ENCODE data around the gene ZNF205. TPM values are rescaled to one million over a fixed set of nuclear protein-coding genes. Genes with fewer than 3 reads are reported as not detected.

The ZNF205 gene
- total RNA-seq, 2 experiments from 2014 or later: not detected

DNA sequence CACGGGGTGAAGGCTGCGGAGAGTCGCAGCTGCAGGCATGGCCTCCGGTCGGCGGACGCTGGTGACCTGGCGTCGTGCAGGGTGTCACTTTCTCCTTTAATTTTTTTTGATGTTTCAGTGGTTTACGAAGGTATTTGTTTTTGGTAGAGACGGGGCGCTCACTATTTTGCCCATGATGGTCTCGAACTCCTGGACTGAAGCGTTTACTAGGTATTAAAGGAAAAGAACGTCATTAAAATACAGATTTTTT, 39.6 kb downstream of the ZNF205 start:
- TF ChIP-seq, protein P1, sequence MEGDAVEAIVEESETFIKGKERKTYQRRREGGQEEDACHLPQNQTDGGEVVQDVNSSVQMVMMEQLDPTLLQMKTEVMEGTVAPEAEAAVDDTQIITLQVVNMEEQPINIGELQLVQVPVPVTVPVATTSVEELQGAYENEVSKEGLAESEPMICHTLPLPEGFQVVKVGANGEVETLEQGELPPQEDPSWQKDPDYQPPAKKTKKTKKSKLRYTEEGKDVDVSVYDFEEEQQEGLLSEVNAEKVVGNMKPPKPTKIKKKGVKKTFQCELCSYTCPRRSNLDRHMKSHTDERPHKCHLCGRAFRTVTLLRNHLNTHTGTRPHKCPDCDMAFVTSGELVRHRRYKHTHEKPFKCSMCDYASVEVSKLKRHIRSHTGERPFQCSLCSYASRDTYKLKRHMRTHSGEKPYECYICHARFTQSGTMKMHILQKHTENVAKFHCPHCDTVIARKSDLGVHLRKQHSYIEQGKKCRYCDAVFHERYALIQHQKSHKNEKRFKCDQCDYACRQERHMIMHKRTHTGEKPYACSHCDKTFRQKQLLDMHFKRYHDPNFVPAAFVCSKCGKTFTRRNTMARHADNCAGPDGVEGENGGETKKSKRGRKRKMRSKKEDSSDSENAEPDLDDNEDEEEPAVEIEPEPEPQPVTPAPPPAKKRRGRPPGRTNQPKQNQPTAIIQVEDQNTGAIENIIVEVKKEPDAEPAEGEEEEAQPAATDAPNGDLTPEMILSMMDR (IDR thresholded peaks at IDR 0.05): no peak
- DNase-seq (peak in 7 of 14 experiments; percentile 15 to 70 (median 33)), ATAC-seq (ENCODE audit: poor library complexity) (no peak)
- Mint-ChIP-seq H3K27me3 (peaks cover 22% of the 10 kb centered on the region), H3K4me1 (ENCODE audit: low read depth) (peaks cover 31% of the 10 kb centered on the region), H3K27ac (peak overlapping the region; percentile 98), H3K9me3 (peaks cover 2% of the 10 kb centered on the region), H3K4me3 (peak overlapping the region; percentile 91), H3K36me3 (ENCODE audit: low read depth) (peaks cover 32% of the 10 kb centered on the region)
- Histone ChIP-seq H3K27me3 (ENCODE audit: control insufficient read depth in 1 of 2, insufficient read depth in 2 of 2, low read length in 2 of 2) (no peaks in the 10 kb centered on the region), H3K4me3 (ENCODE audit: low read length) (peak overlapping the region; percentile 39), H3K36me3 (ENCODE audit: insufficient read depth, low read length) (no peaks in the 10 kb centered on the region), H3K4me1 (ENCODE audit: insufficient read depth, low read length) (peaks cover 37% of the 10 kb centered on the region), H3K9me3 (ENCODE audit: control insufficient read depth in 1 of 2, insufficient read depth in 1 of 2, low read length in 2 of 2) (peaks cover 19 to 39% of the 10 kb centered on the region in 2 experiments), H3K27ac (ENCODE audit: low read depth in 1 of 2, low read length in 2 of 2) (peak overlapping the region in 1 of 2 donors; percentile 7)
- ChIA-PET POLR2A (interaction anchor here (0.7 to 5.9 kb wide), 5 partner anchors 17 to 1625 kb away, joined by 3 to 77 read pairs (median 4); partner anchors contain the start of gene ZNF213), CTCF (no interaction called here)
- intact Hi-C loops (cut with DNase I, micrococcal nuclease): loop anchor here (5.0 to 10.0 kb wide), 4 partner anchors 35 to 350 kb away; partner anchors contain the start of genes CLUAP1 (in 1 of the 2), NAA60 (in 1 of the 2), OR1F1 (in 1 of the 2) and ZNF597 (in 1 of the 2)

DNA sequence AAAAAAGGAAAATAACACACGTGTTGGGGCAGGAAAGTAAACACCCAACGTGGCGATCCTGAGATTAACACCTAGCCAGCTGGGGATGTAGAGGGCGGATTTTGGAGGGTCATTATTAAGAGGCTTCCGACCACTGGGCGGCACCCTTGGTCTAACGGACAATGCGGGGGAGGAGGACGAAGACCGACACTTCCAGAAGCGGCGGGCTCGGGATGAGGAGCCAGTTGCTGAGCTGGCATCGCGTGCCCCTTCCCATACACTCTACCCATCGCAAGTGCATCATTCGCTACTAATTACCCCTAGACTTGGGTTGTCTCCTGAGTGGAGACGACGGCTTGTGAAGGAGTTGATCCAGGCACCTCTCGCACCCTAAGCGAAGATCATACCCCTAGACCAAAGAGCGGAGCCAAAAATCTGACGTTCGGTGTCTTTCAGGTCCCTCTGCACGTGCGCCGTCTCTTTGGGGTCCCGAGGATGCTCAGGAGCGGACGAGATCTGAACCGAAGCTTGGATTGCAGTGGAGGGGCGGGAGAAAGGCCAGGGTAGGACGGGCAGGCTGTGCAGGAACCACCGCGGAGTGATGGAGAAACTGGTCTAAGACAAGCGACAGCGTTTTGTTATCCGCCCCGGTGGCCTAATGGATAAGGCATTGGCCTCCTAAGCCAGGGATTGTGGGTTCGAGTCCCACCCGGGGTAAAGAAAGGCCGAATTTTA, 40.0 kb downstream of the ZNF205 start:
- Histone ChIP-seq H3K9me3 (ENCODE audit: control insufficient read depth in 1 of 2, insufficient read depth in 1 of 2, low read length in 2 of 2) (peaks cover 19 to 40% of the 10 kb centered on the region in 2 experiments), H3K4me3 (ENCODE audit: low read length) (peak overlapping the region; percentile 39), H3K27me3 (ENCODE audit: control insufficient read depth in 1 of 2, insufficient read depth in 2 of 2, low read length in 2 of 2) (no peaks in the 10 kb centered on the region), H3K27ac (ENCODE audit: low read depth in 1 of 2, low read length in 2 of 2) (peak overlapping the region; percentile 0 to 7), H3K4me1 (ENCODE audit: insufficient read depth, low read length) (peaks cover 42% of the 10 kb centered on the region), H3K36me3 (ENCODE audit: insufficient read depth, low read length) (no peaks in the 10 kb centered on the region)
- DNase-seq (peak; percentile 56 to 86 (median 68)), ATAC-seq (ENCODE audit: poor library complexity) (peak; percentile 33)
- Mint-ChIP-seq H3K4me3 (peak overlapping the region; percentile 91), H3K4me1 (ENCODE audit: low read depth) (peaks cover 36% of the 10 kb centered on the region), H3K27ac (peak overlapping the region; percentile 98), H3K36me3 (ENCODE audit: low read depth) (peaks cover 37% of the 10 kb centered on the region), H3K9me3 (peaks cover 2% of the 10 kb centered on the region), H3K27me3 (peaks cover 22% of the 10 kb centered on the region)
- intact Hi-C loops (cut with DNase I, micrococcal nuclease): loop anchor here (5.0 to 10.0 kb wide), 4 partner anchors 35 to 350 kb away; partner anchors contain the start of genes CLUAP1 (in 1 of the 2), NAA60 (in 1 of the 2), OR1F1 (in 1 of the 2) and ZNF597 (in 1 of the 2)
- ChIA-PET POLR2A (interaction anchor here (0.7 to 5.9 kb wide), 4 partner anchors 18 to 1624 kb away, joined by 3 to 77 read pairs (median 4); partner anchors contain the start of gene ZNF213), CTCF (interaction anchor here (0.6 kb wide), 1 partner anchor 44 kb away, joined by 3 read pairs; no protein-coding TSS in a partner anchor)
- TF ChIP-seq, protein P1 (IDR thresholded peaks at IDR 0.05): no peak

DNA sequence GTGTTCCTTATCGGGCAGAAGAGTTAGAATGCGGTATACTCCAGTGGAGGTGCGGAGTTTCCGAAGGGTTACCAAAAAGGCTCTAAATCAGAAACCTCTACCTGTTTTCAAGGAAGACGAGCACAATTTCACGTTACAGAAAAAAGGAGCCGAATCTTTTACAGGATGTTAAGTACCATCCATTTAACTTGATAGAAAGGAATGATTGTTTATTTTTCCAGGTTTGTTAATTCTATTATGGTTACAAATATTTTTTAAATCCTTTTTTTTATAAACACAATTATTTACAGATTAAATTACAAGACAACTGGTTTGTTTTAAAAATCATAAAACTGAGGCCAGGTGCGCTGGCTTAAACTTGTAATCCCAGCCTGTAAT, 40.6 kb downstream of the ZNF205 start:
- POLR2A ChIA-PET: interaction anchor here (5.9 kb wide), 1 partner anchor 18 kb away, joined by 77 read pairs; the partner anchor contains the start of gene ZNF213
- peaks cover 19 to 40% of the 10 kb centered on the region in 2 experiments for H3K9me3 ChIP-seq (ENCODE audit: control insufficient read depth in 1 of 2, insufficient read depth in 1 of 2, low read length in 2 of 2)
- Mint-ChIP-seq H3K36me3 (ENCODE audit: low read depth) (peaks cover 43% of the 10 kb centered on the region), H3K27ac (peak overlapping the region; percentile 98), H3K4me3 (peak overlapping the region; percentile 91), H3K9me3 (peaks cover 2% of the 10 kb centered on the region), H3K4me1 (ENCODE audit: low read depth) (peaks cover 41% of the 10 kb centered on the region), H3K27me3 (peaks cover 22% of the 10 kb centered on the region)
- ATAC-seq (ENCODE audit: poor library complexity) (no peak), DNase-seq (no peak)
- H3K36me3 ChIP-seq (ENCODE audit: insufficient read depth, low read length): no peaks in the 10 kb centered on the region
- H3K27ac ChIP-seq (ENCODE audit: low read depth in 1 of 2, low read length in 2 of 2): peak overlapping the region in 1 of 2 donors; percentile 0
- intact Hi-C loops (cut with DNase I, micrococcal nuclease): loop anchor here (5.0 to 10.0 kb wide), 4 partner anchors 34 to 349 kb away; partner anchors contain the start of genes CLUAP1 (in 1 of the 2), NAA60 (in 1 of the 2), OR1F1 (in 1 of the 2) and ZNF597 (in 1 of the 2)
- TF ChIP-seq, protein P1 (IDR thresholded peaks at IDR 0.05): no peak
- peaks cover 48% of the 10 kb centered on the region for H3K4me1 ChIP-seq (ENCODE audit: insufficient read depth, low read length)
- H3K4me3 ChIP-seq (ENCODE audit: low read length): peak overlapping the region; percentile 39
- no peaks in the 10 kb centered on the region for H3K27me3 ChIP-seq (ENCODE audit: control insufficient read depth in 1 of 2, insufficient read depth in 2 of 2, low read length in 2 of 2)
- CTCF ChIA-PET: no interaction called here

Data from CD4-positive, alpha-beta T cell (primary cell).